Skeletal muscle satellite cell (primary cell): ENCODE results near the gene SHPK. TPM values are rescaled to one million over a fixed set of nuclear protein-coding genes. Genes with fewer than 3 reads are reported as not detected.

Source experiments
- H3K27me3 ChIP-seq: 2 replicates; pipeline ENCODE4 v1.7.0; 2013; ENCODE audit warnings: low read length; ENCODE audit not compliant: control insufficient read depth, insufficient read depth
- H3K36me3 ChIP-seq: 2 replicates; pipeline ENCODE4 v1.7.0; 2013; ENCODE audit warnings: mild to moderate bottlenecking, control low read depth, low read length; ENCODE audit not compliant: insufficient read depth
- H3K4me1 ChIP-seq: 2 replicates; pipeline ENCODE4 v1.7.0; 2013; ENCODE audit warnings: low read length; ENCODE audit not compliant: control insufficient read depth, insufficient read depth
- H3K4me2 ChIP-seq: 2 replicates; pipeline ENCODE4 v1.7.0; 2013; ENCODE audit warnings: mild to moderate bottlenecking, low read length
- H3K4me3 ChIP-seq: 2 replicates; pipeline ENCODE4 v1.7.0; 2013; ENCODE audit warnings: low read length
- H3K9ac ChIP-seq: 2 replicates; pipeline ENCODE4 v1.7.0; 2013; ENCODE audit warnings: mild to moderate bottlenecking, low read depth, low read length, moderate library complexity
- H3K9me3 ChIP-seq: replicated peaks from 2 replicates; pipeline ENCODE4 v1.7.0; 2013; ENCODE audit warnings: mild to moderate bottlenecking, control low read depth, low read length
- total RNA-seq: library from RNA; depleted of rRNA; stranded (reverse); fragments of >200 nt; gene quantifications from 2 replicates; pipeline ENCODE4 v1.2.3, GENCODE V29; 2012; rRNA removed

Gene SHPK, protein sequence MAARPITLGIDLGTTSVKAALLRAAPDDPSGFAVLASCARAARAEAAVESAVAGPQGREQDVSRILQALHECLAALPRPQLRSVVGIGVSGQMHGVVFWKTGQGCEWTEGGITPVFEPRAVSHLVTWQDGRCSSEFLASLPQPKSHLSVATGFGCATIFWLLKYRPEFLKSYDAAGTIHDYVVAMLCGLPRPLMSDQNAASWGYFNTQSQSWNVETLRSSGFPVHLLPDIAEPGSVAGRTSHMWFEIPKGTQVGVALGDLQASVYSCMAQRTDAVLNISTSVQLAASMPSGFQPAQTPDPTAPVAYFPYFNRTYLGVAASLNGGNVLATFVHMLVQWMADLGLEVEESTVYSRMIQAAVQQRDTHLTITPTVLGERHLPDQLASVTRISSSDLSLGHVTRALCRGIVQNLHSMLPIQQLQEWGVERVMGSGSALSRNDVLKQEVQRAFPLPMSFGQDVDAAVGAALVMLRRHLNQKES
- 9.4 and 14.7 TPM in 2 replicates for total RNA-seq

DNA sequence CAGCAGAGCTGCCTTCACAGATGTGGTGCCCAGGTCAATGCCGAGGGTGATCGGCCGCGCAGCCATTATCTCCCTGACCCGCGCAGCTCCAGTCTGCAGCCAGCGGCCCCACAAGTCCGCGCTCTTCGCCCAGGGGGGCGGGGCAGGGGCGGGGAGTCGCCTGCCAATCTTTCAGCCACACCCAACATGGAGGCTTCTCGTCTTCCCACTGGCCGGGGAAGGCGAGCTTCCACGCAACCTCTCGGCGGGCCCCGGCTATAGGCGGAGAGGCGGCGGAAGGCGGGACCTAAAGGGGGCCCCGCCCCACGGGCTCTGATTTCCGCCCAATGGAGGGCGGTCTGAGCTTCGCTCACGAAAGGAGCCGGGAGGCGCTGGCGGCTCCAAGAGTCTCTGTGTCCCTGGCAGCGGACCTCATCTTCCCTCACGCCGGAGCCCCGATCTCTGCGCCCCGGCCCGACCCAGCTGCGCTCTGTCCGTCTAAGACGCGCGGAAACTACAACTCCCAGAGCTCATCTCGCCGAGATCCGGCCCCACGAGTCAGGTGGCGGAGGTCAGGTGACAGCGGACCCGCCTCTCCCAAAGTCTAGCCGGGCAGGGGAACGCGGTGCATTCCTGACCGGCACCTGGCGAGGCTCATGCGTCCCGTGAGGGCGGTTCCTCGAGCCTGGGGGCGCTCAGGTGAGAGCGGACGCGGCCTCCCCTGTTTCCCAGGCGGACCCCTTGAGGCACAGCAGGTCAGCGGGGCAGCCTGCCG lies at the start of gene SHPK, which contains the start of gene CTNS:
TSS of gene SHPK (minus strand) at position 97 of the 754 bp plus-strand sequence. CDS start at position 66, 31 bp downstream.
TSS of gene CTNS (plus strand) at position 607 of the 754 bp plus-strand sequence. CDS start 3,447 bp downstream, outside the sequence.
- Histone ChIP-seq H3K27me3 (no peaks in the 10 kb centered on the region), H3K9me3 (no peaks in the 10 kb centered on the region), H3K4me3 (peak within 1 kb of the TSS; percentile 97), H3K9ac (peak within 1 kb of the TSS; percentile 95), H3K4me2 (peak within 1 kb of the TSS; percentile 99), H3K4me1 (peaks cover 22% of the 10 kb centered on the region), H3K36me3 (peaks cover 7% of the 10 kb centered on the region)

DNA sequence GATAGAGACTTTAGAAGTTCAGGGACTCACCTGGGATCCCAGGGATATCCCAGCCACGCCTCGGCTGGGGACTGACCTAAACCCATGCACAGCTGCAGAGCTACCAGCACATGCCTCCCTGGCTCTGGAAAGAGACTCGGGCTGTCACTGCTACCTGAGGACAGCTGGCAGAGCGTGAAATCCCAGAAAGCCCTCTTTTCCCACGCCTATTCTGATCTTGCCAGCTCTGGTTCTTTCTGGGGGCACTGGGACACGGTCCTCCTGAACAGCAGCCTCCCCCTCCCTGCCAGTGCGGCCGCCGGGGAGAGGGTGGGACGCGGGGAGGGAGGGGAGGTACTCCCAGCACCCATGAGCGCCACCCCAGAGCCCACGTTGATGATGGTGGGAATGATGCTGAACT lies 49.1 kb upstream of the SHPK start:
- Histone ChIP-seq H3K4me2 (no peak overlapping the region), H3K27me3 (peaks cover 3% of the 10 kb centered on the region), H3K9ac (no peak overlapping the region), H3K4me1 (no peaks in the 10 kb centered on the region), H3K4me3 (no peak overlapping the region), H3K36me3 (no peaks in the 10 kb centered on the region), H3K9me3 (no peaks in the 10 kb centered on the region)

DNA sequence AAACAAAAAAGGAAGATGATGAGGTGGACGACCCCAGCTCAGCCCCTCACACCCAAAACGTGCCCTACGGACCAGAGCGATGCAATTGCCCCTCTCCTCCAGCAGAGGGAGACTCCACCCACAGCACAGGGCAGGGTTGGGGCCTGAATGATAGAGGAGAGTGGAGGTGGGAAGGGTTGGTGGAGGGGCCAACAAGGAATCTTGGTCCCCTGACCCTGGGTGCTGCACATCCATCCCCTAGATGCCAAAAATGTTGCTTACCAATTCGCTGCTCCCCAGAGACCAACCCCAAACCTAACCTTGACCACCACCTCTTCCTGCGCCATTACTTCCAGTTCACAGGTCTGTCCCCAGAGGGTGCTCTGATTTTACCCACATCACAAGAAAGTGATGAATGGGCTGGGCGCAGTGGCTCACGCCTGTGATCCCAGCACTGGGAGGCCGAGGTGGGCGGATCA lies 47.0 kb upstream of the SHPK start:
- Histone ChIP-seq H3K4me1 (peaks cover 4% of the 10 kb centered on the region), H3K36me3 (no peaks in the 10 kb centered on the region), H3K9me3 (no peaks in the 10 kb centered on the region), H3K4me3 (no peak overlapping the region), H3K9ac (no peak overlapping the region), H3K4me2 (no peak overlapping the region), H3K27me3 (peaks cover 3% of the 10 kb centered on the region)

DNA sequence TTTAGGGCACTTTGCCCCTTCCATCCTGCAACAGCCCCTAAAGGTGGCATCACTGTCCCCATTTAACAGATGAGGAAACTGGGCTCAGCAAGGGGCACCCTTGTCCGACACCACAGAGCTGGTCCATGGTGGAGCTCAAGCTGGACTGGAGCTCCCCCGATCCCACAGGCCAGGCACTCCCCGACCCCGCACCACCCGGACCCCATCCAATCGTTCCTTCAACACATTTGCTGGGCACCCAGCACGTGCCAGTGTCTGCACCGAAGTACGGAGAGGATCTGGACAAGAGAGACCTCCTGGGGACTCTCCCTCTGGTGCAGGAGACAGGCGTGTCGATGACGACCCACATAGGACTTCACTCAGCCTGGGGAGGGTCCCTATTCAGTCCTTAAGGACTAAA lies 46.0 kb upstream of the SHPK start:
- H3K4me1 ChIP-seq = peaks cover 4% of the 10 kb centered on the region
- H3K4me2 ChIP-seq = no peak overlapping the region
- H3K9ac ChIP-seq = no peak overlapping the region
- no peak overlapping the region for H3K4me3 ChIP-seq
- no peaks in the 10 kb centered on the region for H3K9me3 ChIP-seq
- no peaks in the 10 kb centered on the region for H3K36me3 ChIP-seq
- H3K27me3 ChIP-seq = peaks cover 3% of the 10 kb centered on the region

DNA sequence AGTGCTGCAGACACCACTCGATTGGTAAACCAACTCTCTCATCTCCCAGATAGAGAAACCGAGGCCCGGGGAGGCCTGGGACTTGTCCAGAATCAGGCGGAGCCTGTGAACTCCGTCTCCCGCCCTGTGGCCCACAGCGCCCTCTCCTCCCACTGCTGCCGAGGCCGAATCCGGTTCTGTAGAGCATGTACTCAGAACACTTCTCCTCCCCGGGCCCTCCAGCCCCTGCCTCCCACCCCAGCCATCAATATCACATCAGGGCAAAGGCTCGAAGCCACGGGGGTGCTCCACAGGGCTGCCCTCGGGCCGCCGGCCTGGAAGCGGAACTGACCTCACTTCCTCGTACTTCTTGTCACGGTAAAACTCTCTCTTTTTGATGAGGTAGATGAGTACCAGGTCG lies 45.5 kb upstream of the SHPK start:
- Histone ChIP-seq H3K4me3 (no peak overlapping the region), H3K27me3 (peaks cover 3% of the 10 kb centered on the region), H3K4me1 (peaks cover 4% of the 10 kb centered on the region)

DNA sequence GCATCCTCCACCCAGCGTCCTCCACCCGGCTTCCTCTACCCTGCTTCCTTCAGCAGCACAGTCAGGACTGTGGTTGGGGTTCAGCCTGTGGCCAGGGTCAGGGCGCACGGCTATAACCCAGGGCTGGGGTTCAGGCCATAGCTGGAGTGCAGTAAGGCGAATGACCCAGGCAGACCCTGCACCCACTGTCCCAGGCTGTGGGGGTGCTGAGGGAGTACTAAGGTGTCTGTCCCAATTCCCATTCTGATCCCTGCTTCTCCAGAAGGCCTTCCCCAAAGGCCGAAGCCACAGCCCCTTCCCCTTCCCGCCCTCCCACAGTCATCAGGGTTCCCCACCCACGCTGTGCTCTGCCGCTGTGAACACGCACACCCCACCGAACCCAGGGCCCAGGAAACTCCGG lies 45.0 kb upstream of the SHPK start:
- Histone ChIP-seq H3K4me2 (no peak overlapping the region), H3K27me3 (peaks cover 3% of the 10 kb centered on the region), H3K4me3 (no peak overlapping the region), H3K36me3 (no peaks in the 10 kb centered on the region), H3K9me3 (no peaks in the 10 kb centered on the region), H3K4me1 (peaks cover 4% of the 10 kb centered on the region), H3K9ac (no peak overlapping the region)

More for the DNA sequence above, 45.5 kb upstream of the SHPK start:
- H3K9ac ChIP-seq = no peak overlapping the region
- H3K36me3 ChIP-seq = no peaks in the 10 kb centered on the region
- no peaks in the 10 kb centered on the region for H3K9me3 ChIP-seq
- no peak overlapping the region for H3K4me2 ChIP-seq

DNA sequence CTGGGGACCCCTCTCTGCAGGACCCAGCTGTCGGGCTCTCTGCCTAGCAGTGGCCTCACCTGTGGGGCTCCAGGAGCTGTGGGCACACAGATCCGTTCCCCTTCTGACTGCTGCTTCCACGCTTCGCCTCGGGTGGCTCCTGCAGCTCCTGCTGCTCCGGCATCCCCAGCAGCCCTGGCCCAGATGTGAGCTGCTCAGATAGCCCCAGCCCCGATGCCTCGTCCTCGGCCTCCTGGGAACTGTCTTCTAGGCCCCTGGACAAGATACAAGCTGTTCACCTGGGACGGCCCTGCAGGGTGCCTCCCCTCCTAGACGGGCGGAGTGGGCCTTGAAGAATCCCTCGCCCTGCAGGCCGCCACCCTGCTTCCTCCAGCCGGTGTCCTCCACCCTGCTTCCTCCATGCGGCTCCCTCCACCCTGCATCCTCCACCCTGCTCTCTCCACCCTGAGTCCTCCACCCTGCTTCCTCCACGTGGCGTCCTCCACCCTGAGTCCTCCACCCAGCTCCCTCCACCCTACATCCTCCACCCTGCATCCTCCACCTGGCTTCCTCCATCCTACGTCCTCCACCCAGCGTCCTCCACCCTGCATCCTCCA lies 43.6 kb upstream of the SHPK start:
- Histone ChIP-seq H3K9ac (no peak overlapping the region), H3K4me3 (no peak overlapping the region), H3K36me3 (no peaks in the 10 kb centered on the region), H3K4me2 (no peak overlapping the region), H3K4me1 (peaks cover 4% of the 10 kb centered on the region), H3K27me3 (no peaks in the 10 kb centered on the region), H3K9me3 (no peaks in the 10 kb centered on the region)

DNA sequence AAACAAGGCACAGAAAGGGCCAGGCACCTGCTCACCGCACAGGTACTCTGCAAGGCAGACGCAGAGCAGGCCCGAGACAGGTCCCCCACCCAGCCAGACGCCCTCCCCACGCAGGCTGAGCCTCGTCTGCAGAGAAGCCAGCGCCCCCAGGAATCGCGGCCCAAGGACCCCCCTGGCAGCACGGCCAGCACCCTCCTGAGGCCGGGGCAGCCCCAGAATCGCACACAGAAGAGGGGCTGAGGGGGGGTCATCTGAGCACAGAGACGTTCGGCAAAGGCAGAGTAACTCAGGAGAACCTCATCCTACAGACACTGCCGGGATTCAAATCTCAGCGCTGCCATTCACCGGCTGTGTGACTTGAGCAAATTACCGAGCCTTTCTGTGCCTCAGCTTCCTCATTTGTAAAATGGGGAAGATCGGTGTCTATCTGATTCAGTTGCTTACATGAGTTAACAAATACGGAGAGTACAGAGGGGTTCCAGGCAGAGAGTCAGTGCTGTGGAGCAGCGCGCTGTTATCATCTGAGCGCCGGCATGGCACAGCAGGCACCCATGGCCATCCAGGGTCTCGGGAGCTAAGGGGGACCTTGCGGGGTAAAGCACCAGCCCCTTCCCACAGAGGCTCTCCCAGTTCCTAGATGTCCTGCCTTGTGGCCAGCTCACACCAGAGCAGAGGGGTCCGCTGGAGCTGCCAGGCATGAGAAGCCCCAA lies 42.9 kb upstream of the SHPK start:
- H3K4me3 ChIP-seq = no peak overlapping the region

DNA sequence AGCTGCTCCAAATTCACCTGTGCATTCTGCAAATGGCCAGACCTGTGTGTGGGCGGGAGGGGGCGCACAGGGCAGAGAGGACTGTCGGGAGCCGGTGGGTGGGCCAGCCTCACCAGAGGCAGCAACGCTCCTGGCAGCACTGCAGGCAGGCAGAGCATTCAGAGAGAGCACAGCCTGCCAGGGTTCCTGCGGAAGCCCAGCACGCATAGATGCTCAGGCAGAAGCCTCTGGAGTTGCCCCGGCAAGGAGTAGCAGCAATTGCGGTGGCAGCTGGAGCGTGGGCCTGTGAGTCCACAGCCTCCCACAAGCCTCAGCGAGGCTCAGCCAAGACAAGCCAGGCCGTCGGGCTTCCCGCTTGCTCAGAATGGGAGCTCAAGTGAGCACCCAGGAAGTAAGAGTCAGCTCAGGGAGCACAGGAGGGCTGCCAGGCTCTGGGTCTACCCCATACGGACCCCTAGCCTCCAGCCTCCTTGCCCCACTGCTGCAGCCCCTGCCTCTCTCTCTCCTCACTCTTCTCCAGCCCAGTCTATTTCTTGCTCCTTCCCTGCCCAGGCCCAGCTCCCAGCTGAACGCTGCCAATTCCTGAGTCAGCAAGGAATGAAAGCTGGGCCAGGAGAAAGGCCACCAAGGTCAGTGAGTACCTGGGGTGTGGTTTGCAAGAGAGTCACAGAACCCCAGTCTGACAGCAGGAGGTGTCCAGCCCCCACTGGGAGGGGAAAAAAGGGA lies 42.2 kb upstream of the SHPK start:
- H3K4me1 ChIP-seq = peaks cover 4% of the 10 kb centered on the region
- no peaks in the 10 kb centered on the region for H3K9me3 ChIP-seq
- no peaks in the 10 kb centered on the region for H3K36me3 ChIP-seq
- H3K9ac ChIP-seq = no peak overlapping the region
- no peaks in the 10 kb centered on the region for H3K27me3 ChIP-seq
- H3K4me3 ChIP-seq = no peak overlapping the region
- no peak overlapping the region for H3K4me2 ChIP-seq

More for the DNA sequence above, 42.9 kb upstream of the SHPK start:
- Histone ChIP-seq H3K36me3 (no peaks in the 10 kb centered on the region), H3K9ac (no peak overlapping the region), H3K27me3 (no peaks in the 10 kb centered on the region), H3K4me2 (no peak overlapping the region), H3K4me1 (peaks cover 4% of the 10 kb centered on the region), H3K9me3 (no peaks in the 10 kb centered on the region)

DNA sequence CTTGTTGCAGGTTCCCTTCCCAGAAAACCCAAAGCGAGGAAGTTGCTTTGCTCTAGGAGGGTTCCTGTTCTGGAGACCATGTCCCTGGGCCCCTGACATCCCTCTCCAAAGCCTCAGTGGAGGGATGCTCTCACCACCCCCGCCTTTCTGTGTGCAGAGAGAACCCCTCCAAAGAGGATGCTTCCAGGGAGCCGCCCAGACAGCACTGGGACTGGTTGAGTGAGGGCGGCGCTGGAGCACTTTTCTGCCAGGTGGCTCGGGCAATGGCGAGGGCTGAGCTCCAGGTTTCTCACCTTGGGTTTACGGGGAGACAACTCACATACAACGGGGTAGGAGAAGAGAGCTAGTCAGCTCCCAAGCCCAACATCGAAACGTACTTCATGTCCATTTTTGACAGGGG lies 39.8 kb upstream of the SHPK start:
- Histone ChIP-seq H3K36me3 (no peaks in the 10 kb centered on the region), H3K4me3 (no peak overlapping the region), H3K27me3 (no peaks in the 10 kb centered on the region), H3K4me2 (no peak overlapping the region), H3K4me1 (peaks cover 4% of the 10 kb centered on the region), H3K9ac (no peak overlapping the region), H3K9me3 (no peaks in the 10 kb centered on the region)
